ENCODE results near the gene STOM. TPM values are rescaled to one million over a fixed set of nuclear protein-coding genes. Genes with fewer than 3 reads are reported as not detected.

The STOM gene
- total and polyA plus RNA-seq, 8 donors: 35.3 to 238 (median 131) TPM

DNA sequence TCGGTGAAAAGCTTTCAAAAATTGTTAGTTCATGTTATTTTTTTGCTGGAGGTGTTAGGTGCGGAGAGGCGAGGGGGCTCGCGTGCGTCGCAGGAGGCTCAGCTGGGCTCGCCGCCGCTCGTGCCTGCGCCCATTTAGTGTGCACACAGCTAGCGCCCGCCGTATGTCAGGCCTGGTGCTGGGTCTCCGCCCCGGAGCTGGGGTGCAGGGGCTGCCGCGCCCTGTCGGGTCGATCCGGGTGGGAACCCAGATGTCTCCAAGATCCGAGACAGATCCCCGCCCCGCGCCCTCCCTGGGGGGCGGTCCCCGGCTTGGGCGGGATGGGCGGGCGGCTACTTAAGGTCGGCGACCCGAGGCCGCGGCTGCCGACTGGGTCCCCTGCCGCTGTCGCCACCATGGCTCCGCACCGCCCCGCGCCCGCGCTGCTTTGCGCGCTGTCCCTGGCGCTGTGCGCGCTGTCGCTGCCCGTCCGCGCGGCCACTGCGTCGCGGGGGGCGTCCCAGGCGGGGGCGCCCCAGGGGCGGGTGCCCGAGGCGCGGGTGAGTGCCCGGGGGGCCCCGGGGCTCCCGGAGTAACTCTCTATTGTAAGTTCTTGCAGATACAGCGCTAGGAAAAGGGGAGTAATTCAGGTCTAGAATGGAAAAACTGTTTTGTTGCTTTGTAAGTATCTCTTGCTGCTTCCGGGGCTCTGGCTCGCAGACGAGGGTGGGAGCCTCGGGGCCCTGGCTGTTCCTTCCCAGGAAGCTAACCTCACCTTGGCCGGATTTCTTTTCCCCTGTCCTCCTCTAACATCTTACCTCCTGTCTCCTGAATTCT lies 70.4 kb downstream of the STOM start:
- TF ChIP-seq EP300 (IDR thresholded peaks at IDR 0.05) (no peak), POLR2AphosphoS5 (IDR thresholded peaks at IDR 0.05) (peak in 2 of 3 donors; percentile 31 to 33)
- H3K4me1 ChIP-seq: peaks cover 40 to 95% (median 93%) of the 10 kb centered on the region in 4 donors
- intact Hi-C loops (cut with DNase I; ENCODE audit: low total_unique reads): no loop called here
- 0 to 2% (median 1%) methylated on average over 39 to 74 of the region's 74 CpGs for WGBS, 5 donors
- peak overlapping the region; percentile 79 to 96 (median 85) for H3K27ac ChIP-seq
- no peaks in the 10 kb centered on the region for H3K9me3 ChIP-seq
- peak; percentile 57 to 75 for DNase-seq
- H3K36me3 ChIP-seq: peaks cover 27 to 35% (median 30%) of the 10 kb centered on the region in 4 donors
- H3K27me3 ChIP-seq: no peaks in the 10 kb centered on the region
- H3K4me3 ChIP-seq: peak overlapping the region; percentile 58 to 63 (median 61)

DNA sequence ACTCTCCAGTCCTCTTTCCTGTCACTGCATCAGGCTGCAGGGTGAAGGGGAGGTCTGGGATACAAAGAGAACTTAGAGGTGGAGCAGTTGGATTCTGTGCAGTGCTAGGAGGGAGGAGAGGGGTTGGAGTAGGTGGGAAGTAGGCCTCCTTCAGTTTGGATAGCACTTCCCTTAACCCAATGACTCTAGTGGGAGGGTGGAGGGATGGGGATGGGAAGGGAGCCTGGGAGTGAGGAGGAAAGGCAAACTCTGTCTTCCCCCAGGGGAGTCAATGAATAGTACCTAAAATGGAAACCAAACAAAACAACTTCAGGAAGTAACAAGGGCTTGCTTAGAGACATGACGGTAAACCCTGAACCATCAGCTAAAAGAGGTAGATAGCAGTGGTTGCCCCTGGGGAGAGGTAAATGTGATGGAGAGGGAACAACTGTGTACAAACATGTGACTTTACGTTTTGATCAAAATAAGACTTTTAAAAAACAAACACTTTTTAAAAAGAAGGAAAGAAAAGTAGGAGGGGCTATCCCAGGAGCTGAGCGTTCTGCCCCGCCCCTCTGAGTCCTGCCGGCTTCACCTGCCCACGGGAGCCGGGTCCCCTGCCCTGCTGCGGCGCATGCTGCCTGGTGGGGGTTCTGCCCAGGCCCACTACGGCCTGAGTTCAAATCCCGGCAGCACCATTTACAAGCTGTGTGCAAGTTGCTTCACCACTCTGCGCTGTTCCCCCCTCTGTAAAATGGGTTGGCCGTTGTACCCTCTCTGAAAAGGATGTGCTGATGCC lies 71.2 kb downstream of the STOM start:
- H3K4me3 ChIP-seq: peak overlapping the region; percentile 58 to 63 (median 61)
- no peaks in the 10 kb centered on the region for H3K9me3 ChIP-seq
- peaks cover 19 to 35% (median 22%) of the 10 kb centered on the region in 4 donors for H3K36me3 ChIP-seq
- WGBS, 5 donors: 26 to 33% (median 28%) methylated on average over 13 of the region's 13 CpGs
- DNase-seq: peak in 1 of 2 donors; percentile 69
- TF ChIP-seq POLR2A (IDR thresholded peaks at IDR 0.05) (no peak), POLR2AphosphoS5 (IDR thresholded peaks at IDR 0.05) (peak in 1 of 3 donors; percentile 9)
- intact Hi-C loops (cut with DNase I; ENCODE audit: low total_unique reads): no loop called here
- H3K27ac ChIP-seq: peak overlapping the region; percentile 79 to 96 (median 85)
- H3K27me3 ChIP-seq: no peaks in the 10 kb centered on the region
- H3K4me1 ChIP-seq: peaks cover 48 to 95% (median 93%) of the 10 kb centered on the region in 4 donors

DNA sequence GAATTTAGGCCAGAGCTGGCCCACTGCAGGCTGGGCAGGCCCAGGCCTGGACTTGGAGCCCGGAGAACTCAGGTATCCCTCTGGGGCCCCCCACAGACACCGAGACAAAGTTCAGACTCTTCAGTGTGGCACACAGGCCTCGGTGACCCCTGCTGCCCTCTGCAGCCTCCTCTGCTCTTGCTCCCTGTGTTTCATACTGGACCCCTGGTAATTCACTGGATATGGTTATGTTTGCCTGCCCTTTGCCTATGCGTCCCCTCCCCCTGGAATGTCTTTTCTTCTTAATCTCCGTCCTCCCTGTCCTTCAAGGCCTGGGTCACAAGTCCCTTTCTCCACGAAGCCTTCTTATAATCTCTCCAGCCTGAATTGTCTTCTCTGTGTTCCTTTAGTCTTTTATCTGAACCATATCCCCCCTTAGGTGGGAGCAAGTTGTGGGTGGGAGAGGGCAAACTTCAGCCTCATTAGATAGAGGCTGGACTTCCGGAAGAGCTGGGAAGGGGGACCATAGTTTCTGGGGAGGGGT lies 72.0 kb downstream of the STOM start:
- Histone ChIP-seq H3K4me1 (peaks cover 44 to 95% (median 90%) of the 10 kb centered on the region in 4 donors), H3K27ac (peak overlapping the region; percentile 79 to 96 (median 85)), H3K36me3 (peaks cover 12 to 34% (median 14%) of the 10 kb centered on the region in 4 donors), H3K9me3 (no peaks in the 10 kb centered on the region), H3K4me3 (no peak overlapping the region), H3K27me3 (no peaks in the 10 kb centered on the region)
- intact Hi-C loops (cut with DNase I; ENCODE audit: low total_unique reads): no loop called here
- 75 to 87% (median 82%) methylated on average over 7 of the region's 7 CpGs for WGBS, 5 donors
- TF ChIP-seq EP300 (IDR thresholded peaks at IDR 0.05): no peak
- DNase-seq: peak in 1 of 2 donors; percentile 14

DNA sequence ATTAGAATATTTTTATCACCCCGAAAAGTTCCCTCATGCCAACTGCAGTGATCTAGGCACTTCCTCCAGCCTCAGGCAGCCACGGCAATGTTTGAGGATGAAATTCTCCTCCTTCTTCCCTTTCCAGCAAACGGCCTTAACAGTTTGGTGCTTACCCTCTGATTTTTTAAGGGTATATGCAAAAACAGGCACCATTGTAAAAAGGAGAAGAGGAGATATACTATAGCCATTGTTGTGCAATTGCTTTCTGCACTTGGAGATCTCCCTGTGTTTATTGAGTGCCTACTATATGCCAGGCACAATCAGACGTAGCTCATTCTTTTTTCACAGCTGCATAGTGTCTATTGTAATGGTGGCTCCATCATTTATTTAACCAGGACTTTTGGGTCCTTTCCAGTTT lies 72.7 kb downstream of the STOM start:
- H3K27me3 ChIP-seq: no peaks in the 10 kb centered on the region
- H3K9me3 ChIP-seq: no peaks in the 10 kb centered on the region
- no peak for DNase-seq
- H3K27ac ChIP-seq: peak overlapping the region in 4 of 5 donors; percentile 85 to 96 (median 88)
- WGBS, 5 donors: 35 to 61% (median 57%) methylated on average over 4 of the region's 4 CpGs
- H3K4me3 ChIP-seq: no peak overlapping the region
- peaks cover 41 to 95% (median 89%) of the 10 kb centered on the region in 4 donors for H3K4me1 ChIP-seq
- intact Hi-C loops (cut with DNase I; ENCODE audit: low total_unique reads): no loop called here
- TF ChIP-seq, protein P1, sequence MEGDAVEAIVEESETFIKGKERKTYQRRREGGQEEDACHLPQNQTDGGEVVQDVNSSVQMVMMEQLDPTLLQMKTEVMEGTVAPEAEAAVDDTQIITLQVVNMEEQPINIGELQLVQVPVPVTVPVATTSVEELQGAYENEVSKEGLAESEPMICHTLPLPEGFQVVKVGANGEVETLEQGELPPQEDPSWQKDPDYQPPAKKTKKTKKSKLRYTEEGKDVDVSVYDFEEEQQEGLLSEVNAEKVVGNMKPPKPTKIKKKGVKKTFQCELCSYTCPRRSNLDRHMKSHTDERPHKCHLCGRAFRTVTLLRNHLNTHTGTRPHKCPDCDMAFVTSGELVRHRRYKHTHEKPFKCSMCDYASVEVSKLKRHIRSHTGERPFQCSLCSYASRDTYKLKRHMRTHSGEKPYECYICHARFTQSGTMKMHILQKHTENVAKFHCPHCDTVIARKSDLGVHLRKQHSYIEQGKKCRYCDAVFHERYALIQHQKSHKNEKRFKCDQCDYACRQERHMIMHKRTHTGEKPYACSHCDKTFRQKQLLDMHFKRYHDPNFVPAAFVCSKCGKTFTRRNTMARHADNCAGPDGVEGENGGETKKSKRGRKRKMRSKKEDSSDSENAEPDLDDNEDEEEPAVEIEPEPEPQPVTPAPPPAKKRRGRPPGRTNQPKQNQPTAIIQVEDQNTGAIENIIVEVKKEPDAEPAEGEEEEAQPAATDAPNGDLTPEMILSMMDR (IDR thresholded peaks at IDR 0.05): no peak
- TF ChIP-seq POLR2A (IDR thresholded peaks at IDR 0.05): no peak
- no peak for TF ChIP-seq POLR2AphosphoS5 (IDR thresholded peaks at IDR 0.05)
- TF ChIP-seq EP300 (IDR thresholded peaks at IDR 0.05): no peak
- peaks cover 5 to 34% (median 7%) of the 10 kb centered on the region in 4 donors for H3K36me3 ChIP-seq

DNA sequence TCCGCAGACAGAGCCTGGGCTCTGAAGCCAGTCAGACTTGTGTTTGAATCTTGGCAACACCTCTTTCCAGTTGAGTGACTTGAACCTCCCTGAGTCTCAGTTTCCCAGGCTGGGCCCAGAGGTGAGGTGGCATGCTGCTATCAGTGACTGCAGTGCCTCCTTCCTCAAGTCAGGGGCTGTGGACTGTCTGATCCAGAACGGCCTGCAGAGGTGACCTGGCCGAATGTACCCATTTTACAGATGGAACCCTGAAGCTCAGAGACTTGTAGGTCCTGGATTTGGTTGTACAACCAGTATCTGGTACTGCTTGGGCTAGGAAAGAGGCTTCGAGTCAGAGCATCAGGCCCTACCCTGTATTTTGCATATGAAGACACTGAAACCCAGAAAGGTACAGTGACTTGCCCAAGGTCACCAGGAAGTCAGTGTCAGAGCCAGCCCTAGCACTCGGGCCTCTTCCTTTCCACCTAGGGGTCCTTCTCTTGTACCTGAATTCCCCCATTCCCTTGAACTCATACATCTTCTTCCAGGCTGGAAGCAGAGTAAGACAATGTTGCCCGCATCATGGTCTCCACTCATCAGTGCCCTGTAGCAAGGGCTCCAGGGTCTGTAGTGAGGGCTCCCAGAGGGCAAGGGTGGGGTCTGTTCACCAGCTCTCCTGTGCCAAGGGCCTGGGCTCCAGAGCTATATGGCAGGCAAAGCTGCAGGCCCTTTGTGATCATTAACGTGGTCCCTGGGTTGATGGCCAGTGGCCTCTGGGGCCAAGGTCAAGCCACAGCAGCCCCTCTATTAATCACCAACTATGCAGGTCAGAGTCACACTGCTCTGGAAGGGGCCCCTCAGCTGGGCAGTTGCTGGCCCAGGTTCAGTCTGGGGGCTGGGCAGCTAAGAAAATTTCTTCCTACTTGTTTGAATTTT lies 73.6 kb downstream of the STOM start:
- Histone ChIP-seq H3K9me3 (no peaks in the 10 kb centered on the region), H3K4me1 (peaks cover 49 to 94% (median 86%) of the 10 kb centered on the region in 4 donors), H3K27ac (peak overlapping the region; percentile 76 to 96 (median 87)), H3K4me3 (no peak overlapping the region), H3K27me3 (no peaks in the 10 kb centered on the region), H3K36me3 (peaks cover 0 to 33% (median 0%) of the 10 kb centered on the region in 4 donors)
- intact Hi-C loops (cut with DNase I; ENCODE audit: low total_unique reads): no loop called here
- TF ChIP-seq EP300 (IDR thresholded peaks at IDR 0.05) (no peak), POLR2A (IDR thresholded peaks at IDR 0.05) (no peak), POLR2AphosphoS5 (IDR thresholded peaks at IDR 0.05) (no peak)
- TF ChIP-seq, protein P1 (IDR thresholded peaks at IDR 0.05): no peak
- no peak for DNase-seq
- WGBS, 5 donors: 74 to 87% (median 80%) methylated on average over 6 to 7 of the region's 7 CpGs

All from stomach (tissue), 9 donors.